HG03521 (cell line): ENCODE data around the gene CAPN12.
"Not testable (repeated sequence)": the region's sequence is repeated elsewhere in the genome, so short reads cannot be mapped to it uniquely, and the experiment has no call there.

ENCODE experiments used
- ATAC-seq: cut with Tn5 transposase; IDR thresholded peaks from one replicate; pipeline ENCODE4 v1.9.1; 2021; ENCODE audit warnings: mild to moderate bottlenecking, moderate library complexity; ENCODE audit not compliant: unreplicated experiment

CAPN12 gene

GRCh38 chr19:38744298-38744681 is at the start of gene CAPN12:
Gene CAPN12 (minus strand): TSS chr19:38744474. CDS start chr19:38744165, 309 bp downstream.
- ATAC-seq = no peak

GRCh38 chr19:38793671-38794070 is 49.4 kb upstream of the CAPN12 start:
- no peak for ATAC-seq

DNA sequence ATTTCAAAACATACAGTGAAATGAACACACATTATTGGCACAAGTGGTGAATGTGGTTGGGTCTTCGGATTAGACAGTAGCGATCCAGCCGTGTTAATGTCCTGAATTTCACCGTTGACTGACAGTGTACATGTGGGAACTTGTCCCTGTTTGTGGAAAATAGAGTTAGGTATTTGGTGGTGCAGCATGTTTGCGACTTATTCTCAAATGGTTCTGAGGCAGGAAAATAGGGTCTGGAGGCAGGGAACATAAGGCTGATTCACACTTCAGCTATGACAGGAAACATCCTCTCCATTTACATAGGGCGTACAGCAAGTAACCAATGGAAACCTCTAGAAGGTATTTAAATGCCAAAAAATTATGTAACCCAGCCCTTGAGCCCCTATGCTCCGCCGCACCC is 48.9 kb upstream of the CAPN12 start:
- no peak for ATAC-seq

GRCh38 chr19:38792250-38793111 is 48.2 kb upstream of the CAPN12 start:
- no peak for ATAC-seq

- ATAC-seq = not testable (repeated sequence)
Measured at GRCh38 chr19:38791451-38792064, 47.3 kb upstream of the CAPN12 start.

- ATAC-seq = not testable (repeated sequence)
Measured at GRCh38 chr19:38790507-38791403, 46.5 kb upstream of the CAPN12 start.

- no peak for ATAC-seq
Measured at GRCh38 chr19:38788478-38789243, 44.4 kb upstream of the CAPN12 start, which contains the start of gene LGALS7B. Gene LGALS7B (plus strand): TSS chr19:38789200. CDS start chr19:38789227, 27 bp downstream.

- no peak for ATAC-seq
Measured at GRCh38 chr19:38786572-38787265, 42.4 kb upstream of the CAPN12 start.

DNA sequence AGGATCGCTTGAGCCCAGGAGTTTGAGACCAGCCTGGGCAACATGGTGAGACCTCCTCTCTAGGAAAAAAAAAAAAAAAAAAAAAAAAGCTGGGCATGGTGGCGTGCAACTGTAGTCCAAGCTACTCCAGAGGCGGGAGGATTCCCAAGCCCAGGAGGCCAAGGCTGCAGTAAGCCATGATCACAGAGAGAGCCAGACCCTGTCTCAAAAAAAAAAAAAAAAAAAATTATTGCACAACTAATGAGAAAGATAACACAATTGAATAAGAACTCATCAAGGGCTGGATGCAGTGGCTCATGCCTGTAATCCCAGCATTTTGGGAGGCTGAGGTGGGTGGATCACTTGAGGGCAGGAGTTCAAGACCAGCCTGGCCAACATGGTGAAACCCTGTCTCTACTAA is 41.8 kb upstream of the CAPN12 start:
- ATAC-seq = not testable (repeated sequence)

DNA sequence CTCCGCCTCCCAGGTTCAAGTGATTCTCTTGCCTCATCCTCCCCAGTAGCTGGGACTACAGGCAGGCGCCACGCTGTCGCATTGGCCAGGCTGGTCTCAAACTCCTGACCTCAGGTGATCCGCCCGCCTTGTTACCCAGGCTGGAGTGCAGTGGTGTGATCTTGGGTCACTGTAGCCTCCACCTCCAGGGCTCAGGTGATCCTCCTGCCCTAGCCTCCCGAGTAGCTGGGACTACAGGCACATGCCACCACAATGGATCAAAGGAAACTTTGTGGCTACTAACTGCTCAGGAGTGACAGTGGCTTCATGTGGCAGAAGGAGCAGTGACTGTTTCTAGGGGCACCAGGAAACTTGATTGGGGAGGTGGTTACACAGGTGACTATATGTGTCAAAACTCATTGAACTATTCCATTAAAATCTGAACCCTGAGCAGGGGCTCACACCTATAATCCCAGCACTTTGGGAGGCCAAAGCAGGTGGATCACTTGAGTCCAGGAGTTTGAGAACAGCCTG is 41.0 kb upstream of the CAPN12 start:
- ATAC-seq = no peak

DNA sequence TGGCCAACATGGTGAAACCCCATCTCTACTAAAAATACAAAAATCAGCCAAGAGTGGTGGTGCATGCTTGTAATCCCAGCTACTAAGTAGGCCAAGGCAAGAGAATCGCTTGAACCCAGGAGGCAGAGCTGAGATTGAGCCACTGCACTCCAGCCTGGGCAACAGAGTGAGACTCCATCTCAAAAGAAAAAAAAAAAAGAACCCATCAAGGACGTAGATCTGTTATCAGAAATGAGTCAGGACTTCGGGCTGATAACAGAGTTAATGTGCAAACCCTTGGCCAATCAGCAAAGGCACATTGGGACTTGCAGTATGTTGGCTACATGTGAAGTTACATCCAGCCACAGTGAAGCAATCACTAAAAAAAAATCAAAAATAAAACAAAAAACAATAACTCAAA is 40.0 kb upstream of the CAPN12 start:
- no peak for ATAC-seq

- ATAC-seq = not testable (repeated sequence)
Measured at GRCh38 chr19:38782212-38782611, 37.9 kb upstream of the CAPN12 start.

GRCh38 chr19:38781058-38781457 is 36.8 kb upstream of the CAPN12 start:
- ATAC-seq = no peak

DNA sequence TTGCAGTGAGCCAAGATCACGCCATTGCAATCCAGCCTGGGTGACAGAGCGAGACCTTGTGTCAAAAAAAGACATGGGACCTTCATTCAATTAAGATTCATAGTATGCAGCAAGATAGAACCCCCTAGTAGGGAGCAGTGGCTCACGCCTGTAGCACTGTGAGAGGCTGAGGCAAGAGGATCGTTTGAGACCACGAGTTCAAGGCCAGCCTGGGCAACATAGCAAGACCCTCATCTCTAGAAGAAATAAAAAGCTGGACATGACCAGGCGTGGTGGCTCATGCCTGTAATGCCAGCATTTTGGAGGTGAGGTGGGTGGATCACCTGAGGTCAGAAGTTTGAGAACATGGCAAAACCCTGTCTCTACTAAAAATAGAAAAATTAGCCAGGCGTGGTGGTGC is 36.2 kb upstream of the CAPN12 start:
- ATAC-seq = no peak

DNA sequence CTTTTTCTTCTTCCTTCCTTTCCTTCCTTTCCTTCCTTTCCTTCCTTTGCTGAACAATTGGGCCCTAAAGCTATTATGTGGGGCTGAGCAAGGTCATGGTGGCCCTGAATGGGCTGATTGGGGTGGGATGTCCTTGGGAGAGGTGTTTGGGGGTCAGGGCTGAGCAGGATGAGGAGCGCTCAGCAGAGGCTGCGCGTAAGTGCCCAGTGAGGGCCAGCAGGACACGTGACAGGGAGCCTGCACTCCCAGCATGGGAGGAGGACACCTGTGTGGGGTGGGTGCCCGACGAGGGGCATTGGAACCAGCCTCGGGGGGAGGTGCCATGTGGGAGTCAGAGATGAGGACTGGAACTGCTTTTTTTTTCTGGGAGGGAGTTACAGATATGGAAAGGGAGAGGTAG is 34.5 kb upstream of the CAPN12 start:
- ATAC-seq = no peak

DNA sequence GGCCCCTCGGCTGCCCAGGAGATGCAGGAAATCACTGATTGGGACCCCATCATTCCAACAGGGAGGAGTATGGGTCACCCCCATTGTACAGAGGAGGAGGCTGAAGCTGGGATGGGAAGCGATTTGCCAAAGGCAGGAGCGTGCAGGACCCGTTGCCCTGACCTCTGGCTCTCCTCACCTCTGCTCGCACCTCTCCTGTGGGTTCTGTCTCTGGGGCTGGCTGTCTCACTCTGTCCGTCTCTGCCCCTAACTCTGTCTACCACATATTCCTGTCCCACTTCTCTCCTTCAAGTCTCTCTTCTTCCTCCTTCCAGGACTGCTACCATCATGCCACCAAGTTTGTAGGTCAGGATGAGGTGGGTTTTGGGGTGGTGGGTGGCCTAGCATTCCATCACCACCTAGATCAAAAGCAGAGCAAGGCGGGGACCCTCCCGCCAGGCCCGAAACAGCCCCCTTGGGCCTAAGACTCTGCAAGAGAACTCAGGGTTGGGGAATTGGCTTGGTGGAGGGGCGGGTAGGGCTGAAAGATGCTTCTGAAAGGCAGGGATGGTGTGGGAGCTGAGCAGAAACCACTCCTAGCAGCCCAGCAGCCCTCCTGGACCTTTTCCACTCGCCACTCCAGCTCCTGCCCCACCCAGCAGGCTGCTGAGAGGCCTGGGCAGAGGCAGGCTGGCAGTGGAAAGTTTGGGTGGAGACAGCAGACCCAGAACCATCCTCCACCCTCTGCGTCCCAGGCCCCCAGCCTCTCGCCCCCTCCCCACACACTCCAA is 30.1 kb upstream of the CAPN12 start:
- no peak for ATAC-seq

GRCh38 chr19:38773469-38774177 is 29.3 kb upstream of the CAPN12 start, which contains the start of gene LGALS7:
Gene LGALS7 (minus strand): TSS chr19:38773517. CDS start chr19:38773492, 25 bp downstream.
- ATAC-seq = no peak

DNA sequence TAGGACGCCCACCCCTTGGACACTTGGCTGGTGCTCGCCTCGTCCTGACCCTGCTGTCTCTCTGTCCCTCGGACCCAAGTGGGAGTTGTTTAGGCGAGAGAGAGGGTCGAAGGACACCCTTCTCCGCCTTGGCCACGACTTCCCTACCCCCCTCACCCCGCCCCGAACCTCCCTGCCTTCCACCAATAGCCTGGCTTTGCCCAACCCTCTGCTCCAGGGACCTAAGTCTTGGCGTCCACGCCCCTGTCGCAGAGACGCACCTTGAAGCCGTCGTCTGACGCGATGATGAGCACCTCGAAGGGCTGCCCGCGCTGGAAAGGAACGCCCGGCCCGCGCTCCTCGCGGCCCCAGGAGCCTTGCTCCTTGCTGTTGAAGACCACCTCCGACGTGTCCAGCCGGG is 27.3 kb upstream of the CAPN12 start:
- not testable (repeated sequence) for ATAC-seq
